AG09319 (cell line): Measurements from ENCODE around the gene UBE3B.

Experiments used
- DNase-seq: peaks from one replicate; pipeline ENCODE4 v3.0.0-alpha.2; 2010; ENCODE audit warnings: low read depth; ENCODE audit errors: extremely low read depth
- TF ChIP-seq, protein P1 (sequence below): IDR thresholded peaks from 2 replicates; pipeline ENCODE4 v1.5.1; 2011; ENCODE audit warnings: low read depth, mild to moderate bottlenecking, inconsistent platforms, low read length, moderate library complexity

Gene UBE3B

DNA sequence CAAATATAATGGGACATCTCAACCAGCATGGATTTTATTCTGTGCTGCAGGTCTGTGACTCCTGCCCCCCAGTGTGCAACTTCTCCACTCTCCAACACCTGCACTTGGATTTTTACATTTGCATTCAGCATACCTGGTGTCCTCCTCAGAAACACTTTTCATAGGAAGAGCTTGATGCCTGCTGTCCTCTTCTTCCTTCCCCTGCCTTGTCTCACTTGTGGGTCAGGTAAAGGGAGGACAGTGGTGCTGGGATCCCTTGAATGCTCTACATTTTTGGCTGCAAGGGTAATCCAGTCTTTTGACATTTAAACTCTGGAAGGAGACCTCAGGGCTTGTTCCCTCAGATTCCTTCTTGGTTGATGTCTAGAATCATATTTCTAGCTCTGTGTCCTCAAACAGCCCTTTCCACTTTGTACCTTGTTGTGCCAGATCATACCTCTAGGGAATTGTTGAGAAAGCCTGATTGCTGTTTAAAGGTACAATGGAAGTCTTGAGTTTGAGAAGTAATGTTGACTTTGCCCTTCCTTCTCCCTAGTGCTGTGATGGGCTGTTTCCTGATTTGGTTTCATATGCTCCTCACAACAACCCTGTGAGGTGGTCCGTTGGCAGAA lies 12.6 kb downstream of the UBE3B start:
- DNase-seq, result no peak
- TF ChIP-seq, protein P1, sequence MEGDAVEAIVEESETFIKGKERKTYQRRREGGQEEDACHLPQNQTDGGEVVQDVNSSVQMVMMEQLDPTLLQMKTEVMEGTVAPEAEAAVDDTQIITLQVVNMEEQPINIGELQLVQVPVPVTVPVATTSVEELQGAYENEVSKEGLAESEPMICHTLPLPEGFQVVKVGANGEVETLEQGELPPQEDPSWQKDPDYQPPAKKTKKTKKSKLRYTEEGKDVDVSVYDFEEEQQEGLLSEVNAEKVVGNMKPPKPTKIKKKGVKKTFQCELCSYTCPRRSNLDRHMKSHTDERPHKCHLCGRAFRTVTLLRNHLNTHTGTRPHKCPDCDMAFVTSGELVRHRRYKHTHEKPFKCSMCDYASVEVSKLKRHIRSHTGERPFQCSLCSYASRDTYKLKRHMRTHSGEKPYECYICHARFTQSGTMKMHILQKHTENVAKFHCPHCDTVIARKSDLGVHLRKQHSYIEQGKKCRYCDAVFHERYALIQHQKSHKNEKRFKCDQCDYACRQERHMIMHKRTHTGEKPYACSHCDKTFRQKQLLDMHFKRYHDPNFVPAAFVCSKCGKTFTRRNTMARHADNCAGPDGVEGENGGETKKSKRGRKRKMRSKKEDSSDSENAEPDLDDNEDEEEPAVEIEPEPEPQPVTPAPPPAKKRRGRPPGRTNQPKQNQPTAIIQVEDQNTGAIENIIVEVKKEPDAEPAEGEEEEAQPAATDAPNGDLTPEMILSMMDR, result no peak

DNA sequence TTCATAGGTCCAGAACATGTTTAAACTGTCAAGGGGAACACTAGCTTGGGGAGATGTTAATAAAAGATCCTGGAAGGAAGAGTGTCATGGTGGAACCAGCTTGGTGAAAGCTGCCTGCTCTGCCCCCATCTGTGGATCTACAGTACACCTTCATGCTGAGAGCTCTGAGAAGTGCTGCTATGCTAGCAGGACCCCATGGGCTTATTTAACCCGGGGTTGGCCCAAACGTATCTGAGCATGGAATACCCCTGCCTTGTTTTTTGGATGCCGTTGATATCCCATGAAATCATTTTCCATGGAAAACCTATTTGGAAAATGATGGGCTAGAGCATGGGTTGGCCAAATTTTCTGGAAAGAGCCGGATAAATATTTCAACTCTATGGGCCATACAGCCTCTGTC lies 14.2 kb downstream of the UBE3B start:
- TF ChIP-seq, protein P1, result no peak
- no peak for DNase-seq

GRCh38 chr12:109492371-109492770 lies 14.9 kb downstream of the UBE3B start:
- DNase-seq, result no peak
- TF ChIP-seq, protein P1, result no peak

DNA sequence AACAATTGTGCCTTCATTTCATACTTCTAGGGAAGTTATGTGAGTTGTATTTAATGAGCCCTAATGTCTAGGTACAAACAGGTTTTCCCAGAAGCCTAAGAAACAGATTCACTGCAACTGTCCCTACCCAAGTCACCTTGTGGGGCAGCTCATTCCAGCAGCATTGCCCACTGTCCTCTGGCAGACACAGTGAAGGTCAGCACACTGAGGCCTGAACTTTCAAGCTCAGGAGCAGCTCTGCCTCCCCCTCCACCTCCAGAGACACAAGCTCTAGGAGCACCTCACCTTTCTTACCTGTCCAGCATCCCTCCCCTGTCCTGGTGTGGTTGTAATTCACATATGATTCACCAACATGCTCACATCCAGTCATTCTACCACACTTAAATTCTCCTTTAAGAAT lies 15.7 kb downstream of the UBE3B start:
- TF ChIP-seq, protein P1, result no peak
- DNase-seq, result no peak

GRCh38 chr12:109493938-109494337 lies 16.5 kb downstream of the UBE3B start:
- TF ChIP-seq, protein P1, result no peak
- no peak for DNase-seq

DNA sequence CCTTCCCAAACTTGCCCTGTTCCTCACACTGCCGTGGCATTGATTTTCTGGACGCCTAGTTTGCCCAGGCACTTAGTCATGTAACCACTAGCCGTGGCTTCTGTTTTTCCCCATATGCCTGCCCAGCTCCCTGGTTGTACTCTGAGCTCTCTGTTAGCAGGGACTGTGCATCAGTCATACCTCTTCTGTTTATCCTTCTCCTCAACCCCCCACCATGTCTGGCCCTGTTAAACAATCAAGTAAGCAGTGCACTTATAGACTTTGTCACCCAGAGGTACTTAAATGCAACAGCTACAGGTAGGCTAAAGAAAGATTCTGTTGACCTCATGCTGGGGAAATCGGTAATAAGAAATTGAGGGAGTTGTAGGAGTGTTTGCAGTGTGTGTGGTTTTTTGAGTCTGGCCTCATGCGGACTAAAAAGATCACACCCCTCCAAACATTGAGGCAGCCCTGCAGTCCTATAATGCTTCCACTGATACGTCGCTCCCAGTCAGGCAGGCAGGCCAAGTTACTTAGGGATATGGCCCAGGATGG lies 17.0 kb downstream of the UBE3B start:
- no peak for DNase-seq
- TF ChIP-seq, protein P1, result no peak

DNA sequence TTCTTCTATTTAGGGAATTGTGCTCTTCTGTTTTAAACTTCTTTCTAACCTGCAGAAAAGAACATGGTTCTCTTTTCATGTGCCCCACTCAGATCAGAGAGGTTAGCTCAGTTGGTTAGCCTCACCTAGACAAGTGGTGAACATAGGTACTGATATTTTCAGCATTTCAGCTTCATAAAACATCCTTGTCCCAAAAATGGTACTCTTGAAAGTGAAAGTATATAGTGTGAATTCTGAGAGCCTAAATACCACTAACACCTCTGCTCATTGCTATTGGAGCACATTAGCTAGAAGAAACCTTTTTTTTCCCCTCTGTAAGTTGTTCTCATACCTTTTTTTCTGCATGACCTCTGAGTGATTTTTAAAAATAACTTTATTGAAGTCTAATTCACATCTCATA lies 17.6 kb downstream of the UBE3B start:
- TF ChIP-seq, protein P1, result no peak
- no peak for DNase-seq
